Activated CD4-positive, alpha-beta T cell treated with anti-CD3 and anti-CD28 coated beads, Interleukin-2, amount 50 U/mL, for 16 hours (primary cell): ENCODE results near the gene MAFF.

Experiments
- DNase-seq: peaks from one replicate; pipeline ENCODE4 v3.0.0-alpha.2; 2020

Gene MAFF

DNA sequence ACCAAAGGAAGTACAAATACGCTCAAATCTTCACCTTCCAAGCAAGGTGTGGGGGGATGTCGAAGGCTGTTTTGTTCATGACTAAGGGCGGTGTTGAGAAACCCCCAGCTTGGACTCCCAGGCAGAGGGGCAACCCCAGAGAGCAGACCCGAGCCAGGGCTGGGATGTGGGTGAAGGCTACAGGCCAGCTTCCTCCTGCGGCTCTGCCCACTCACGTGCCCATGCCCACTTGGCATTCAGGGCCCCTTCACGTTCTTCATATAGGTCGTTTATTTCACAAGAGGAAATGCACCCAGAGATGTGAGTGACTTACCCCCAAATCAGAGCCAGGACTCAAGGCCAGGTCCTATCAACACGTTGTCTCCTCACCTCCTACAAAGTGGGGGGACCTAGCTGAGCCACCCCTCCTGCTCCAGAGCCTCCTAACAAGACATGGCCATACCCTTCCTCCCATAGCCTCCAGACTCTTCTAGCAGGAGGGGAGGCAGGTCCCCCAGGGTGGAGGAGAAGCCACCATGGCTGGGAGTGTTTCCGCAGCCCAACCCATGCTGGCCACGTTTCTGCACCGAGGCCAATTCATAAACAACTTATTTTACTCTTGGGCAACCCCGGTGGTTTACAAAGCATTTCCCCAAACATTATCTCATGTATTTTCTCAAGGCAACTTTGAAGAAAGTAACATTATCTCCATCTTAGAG, 49.0 kb downstream of the MAFF start:
- no peak for DNase-seq

DNA sequence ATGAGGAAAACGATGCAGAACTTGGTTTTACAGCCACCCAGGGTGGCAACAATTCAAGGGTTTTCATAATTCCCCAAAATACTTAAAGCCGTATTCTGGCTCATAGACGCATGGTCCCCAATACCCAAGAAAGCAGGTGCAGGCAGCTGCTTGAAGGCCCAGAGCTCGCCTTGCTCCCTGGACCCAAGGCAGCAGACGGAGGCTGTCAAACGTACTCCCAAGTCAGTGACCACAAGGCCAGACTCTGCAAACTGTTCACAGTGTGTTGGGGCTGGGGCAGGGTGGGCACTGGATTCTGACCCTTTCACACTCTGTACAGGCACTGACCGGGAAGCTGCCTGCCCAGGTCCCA, 49.5 kb downstream of the MAFF start:
- DNase-seq = no peak

GRCh38 chr22:38255697-38256096, 53.9 kb downstream of the MAFF start:
- DNase-seq = no peak

DNA sequence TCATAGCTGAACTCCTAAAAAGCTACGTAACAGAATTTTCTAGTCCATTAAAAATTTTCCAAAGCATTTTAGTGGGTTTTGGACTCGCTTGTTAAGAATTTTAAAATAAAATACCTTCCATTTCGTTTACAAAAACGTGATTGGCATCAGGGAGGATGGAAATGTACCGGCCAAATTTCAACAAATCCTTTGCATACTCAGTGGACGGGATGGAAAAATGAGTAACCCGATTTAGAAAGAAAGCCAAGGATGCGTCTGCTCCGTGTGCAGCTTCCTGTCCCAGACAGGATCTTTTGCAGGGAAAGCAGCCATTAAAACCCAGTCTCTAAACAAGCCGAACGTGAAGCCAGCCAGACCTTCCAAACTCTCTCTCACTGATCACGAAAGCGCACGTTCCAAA, 55.4 kb downstream of the MAFF start:
- no peak for DNase-seq

DNA sequence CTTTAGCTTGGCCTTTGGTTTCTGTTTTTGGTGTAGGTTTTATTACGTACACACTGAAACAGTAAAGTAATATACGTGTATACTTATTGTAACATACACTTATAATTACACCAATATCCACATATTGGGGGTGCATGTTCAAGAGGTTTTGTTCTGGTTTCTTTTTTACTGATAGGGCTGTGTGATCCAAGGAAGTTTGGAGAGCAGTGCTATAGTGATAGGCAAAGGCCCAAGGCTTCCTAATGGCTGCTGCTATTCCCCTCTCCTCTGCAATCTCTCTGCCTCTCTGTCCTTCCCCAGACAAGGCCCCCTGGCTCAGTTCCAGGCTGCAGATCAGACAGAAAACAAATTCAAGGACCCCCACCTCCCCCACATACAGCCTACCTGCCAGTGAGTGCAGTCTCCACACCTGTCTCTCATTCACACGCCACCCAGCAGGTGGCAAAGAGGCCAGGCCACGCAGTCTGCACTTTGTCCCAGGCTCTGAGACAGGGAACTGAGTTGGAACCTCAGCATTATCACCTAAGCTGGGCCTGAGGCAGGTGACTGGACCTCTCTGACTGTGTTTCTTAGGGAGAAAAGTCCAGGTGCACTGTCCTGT, 56.0 kb downstream of the MAFF start:
- no peak for DNase-seq

DNA sequence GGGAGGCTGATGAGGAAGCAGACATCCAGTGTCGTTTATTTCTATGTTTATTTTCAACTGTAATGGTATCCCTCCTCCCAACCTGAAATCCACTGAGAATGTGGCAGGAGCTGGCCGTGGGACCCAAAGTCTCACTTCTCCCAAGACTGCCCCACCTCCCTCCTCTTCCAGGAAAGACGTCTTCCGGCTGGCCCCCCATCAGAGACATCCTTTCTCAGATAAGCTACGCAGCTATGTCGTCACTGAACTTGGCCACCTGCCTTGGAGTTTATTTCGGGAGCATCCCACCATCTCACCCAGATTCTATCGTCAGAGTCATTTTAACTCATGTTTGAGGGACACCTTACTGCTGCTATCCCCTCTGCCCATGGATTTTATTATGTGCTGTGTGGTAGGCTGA, 57.1 kb downstream of the MAFF start:
- DNase-seq = no peak

DNA sequence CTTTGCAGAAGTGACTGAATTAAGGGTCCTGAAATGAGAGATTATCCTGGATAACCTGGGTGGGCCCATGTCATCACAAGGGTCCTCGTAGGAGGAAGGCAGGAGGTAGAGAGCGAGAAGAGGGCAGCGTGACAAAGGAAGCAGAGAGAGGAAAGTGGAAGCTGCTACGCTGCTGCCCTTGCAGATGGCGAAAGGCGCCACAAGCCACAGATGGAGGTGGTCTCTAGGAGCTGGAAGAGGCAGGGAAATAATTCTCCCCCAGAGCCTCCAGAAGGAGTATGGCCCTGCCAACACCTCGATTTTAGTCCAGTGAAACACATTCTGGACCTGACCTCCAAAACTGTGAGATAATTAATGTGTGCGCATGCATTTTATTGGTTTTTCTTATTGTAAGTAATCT, 57.6 kb downstream of the MAFF start:
- DNase-seq = no peak

- DNase-seq = no peak
Measured at GRCh38 chr22:38260761-38261681, 59.2 kb downstream of the MAFF start.

- DNase-seq = peak; percentile 40
Measured at GRCh38 chr22:38262051-38262795, 60.4 kb downstream of the MAFF start.

DNA sequence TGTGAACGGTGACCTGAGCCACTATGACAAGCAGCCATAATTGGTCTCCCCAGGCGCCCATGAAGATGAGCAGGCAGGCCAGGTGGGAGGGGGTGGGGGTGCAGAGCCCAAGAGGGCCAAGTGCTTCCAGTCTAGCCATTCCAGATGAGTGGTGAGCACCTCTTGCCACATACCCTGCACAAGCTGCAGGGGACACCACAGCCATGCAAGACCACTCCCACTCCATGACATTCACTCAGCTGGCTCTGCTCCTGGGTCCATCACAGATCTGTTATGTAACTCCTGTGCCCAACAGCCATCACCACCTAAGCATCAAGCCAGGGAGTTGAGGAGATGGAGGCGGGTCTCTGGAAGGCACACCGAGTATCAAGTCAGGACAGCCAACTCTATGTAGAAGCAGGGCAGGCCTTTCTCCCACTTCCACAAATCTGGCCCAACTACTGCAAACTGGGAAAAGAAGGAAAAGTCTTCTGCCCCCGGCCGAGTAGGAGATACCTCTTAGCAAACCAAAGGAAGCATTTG, 62.6 kb downstream of the MAFF start:
- DNase-seq = no peak
